ENCODE results near the gene PBX4. TPM values are rescaled to one million over a fixed set of nuclear protein-coding genes. Genes with fewer than 3 reads are reported as not detected.
A peak's percentile ranks its signal among the peaks of the same experiment; 100 is the strongest.

The PBX4 gene
- total and polyA plus RNA-seq, 2 donors (not counting 1 experiment from before 2014, with no cell fraction given), result 11.7 TPM

- ATAC-seq (ENCODE audit: low read depth) (no peak), DNase-seq (no peak)
- Mint-ChIP-seq H3K27me3 (peaks cover 18% of the 10 kb centered on the region), H3K4me1 (peaks cover 18% of the 10 kb centered on the region), H3K27ac (no peak overlapping the region), H3K4me3 (no peak overlapping the region), H3K9me3 (ENCODE audit: insufficient read depth) (no peaks in the 10 kb centered on the region)
- Histone ChIP-seq H3K27me3 (replicated peaks in 1 of 4; ENCODE audit: control extremely low read depth in 1 of 4, control insufficient read depth in 3 of 4, insufficient read depth in 4 of 4, low read length in 3 of 4) (peaks cover 0 to 58% (median 18%) of the 10 kb centered on the region in 4 experiments), H3K27ac (ENCODE audit: low read length in 2 of 2) (no peak overlapping the region), H3K4me3 (ENCODE audit: control extremely low read depth in 1 of 5, extremely low read depth in 1 of 5, insufficient read depth in 1 of 5, low read depth in 2 of 5, low read length in 4 of 5) (no peak overlapping the region), H3K36me3 (replicated peaks in 1 of 2; ENCODE audit: control extremely low read depth in 1 of 2, control insufficient read depth in 1 of 2, extremely low read depth in 1 of 2, insufficient read depth in 2 of 2, low read length in 1 of 2) (no peaks in the 10 kb centered on the region), H3K4me2 (replicated peaks; ENCODE audit: low read depth, low read length, poor library complexity, severe bottlenecking) (no peak overlapping the region), H2AFZ (ENCODE audit: insufficient read depth, low read depth, low read length, poor library complexity, severe bottlenecking) (no peak overlapping the region), H3K9ac (ENCODE audit: low read length) (no peak overlapping the region), H4K20me1 (ENCODE audit: control insufficient read depth, insufficient read depth, low read length, poor library complexity, severe bottlenecking) (no peaks in the 10 kb centered on the region), H3K4me1 (ENCODE audit: control insufficient read depth in 2 of 2, insufficient read depth in 2 of 2, low read length in 2 of 2) (peaks cover 28 to 33% of the 10 kb centered on the region in 2 donors), H3K79me2 (ENCODE audit: control insufficient read depth, insufficient read depth, low read length) (no peaks in the 10 kb centered on the region), H3K9me3 (ENCODE audit: control extremely low read depth in 1 of 3, control insufficient read depth in 2 of 3, insufficient read depth in 1 of 3, low read length in 2 of 3) (peaks cover 0 to 36% (median 0%) of the 10 kb centered on the region in 3 donors)
- CTCF ChIA-PET, result interaction anchor here (0.7 kb wide), 1 partner anchor 11 kb away, joined by 3 read pairs; no protein-coding TSS in a partner anchor
- TF ChIP-seq EZH2 (IDR thresholded peaks at IDR 0.05; ENCODE audit: borderline replicate concordance, insufficient read depth, low read depth, low read length, poor library complexity, severe bottlenecking) (no peak), CTCF (IDR thresholded peaks at IDR 0.05) (no peak)
- intact Hi-C loops (cut with micrococcal nuclease), result no loop called here
- 98% methylated on average over 13 of the region's 13 CpGs for WGBS (ENCODE audit: insufficient coverage)
- POLR2A ChIA-PET, result no interaction called here
These were observed 75.4 kb downstream of the PBX4 start for GRCh38 chr19:19543101-19543500.

- Histone ChIP-seq H3K4me1 (ENCODE audit: control insufficient read depth in 2 of 2, insufficient read depth in 2 of 2, low read length in 2 of 2) (peaks cover 34 to 38% of the 10 kb centered on the region in 2 donors), H3K27ac (ENCODE audit: low read length in 2 of 2) (no peak overlapping the region), H4K20me1 (ENCODE audit: control insufficient read depth, insufficient read depth, low read length, poor library complexity, severe bottlenecking) (no peaks in the 10 kb centered on the region), H3K9me3 (ENCODE audit: control extremely low read depth in 1 of 3, control insufficient read depth in 2 of 3, insufficient read depth in 1 of 3, low read length in 2 of 3) (peaks cover 0 to 42% (median 0%) of the 10 kb centered on the region in 3 donors), H3K36me3 (replicated peaks in 1 of 2; ENCODE audit: control extremely low read depth in 1 of 2, control insufficient read depth in 1 of 2, extremely low read depth in 1 of 2, insufficient read depth in 2 of 2, low read length in 1 of 2) (no peaks in the 10 kb centered on the region), H3K4me2 (replicated peaks; ENCODE audit: low read depth, low read length, poor library complexity, severe bottlenecking) (no peak overlapping the region), H3K79me2 (ENCODE audit: control insufficient read depth, insufficient read depth, low read length) (no peaks in the 10 kb centered on the region), H3K27me3 (replicated peaks in 1 of 4; ENCODE audit: control extremely low read depth in 1 of 4, control insufficient read depth in 3 of 4, insufficient read depth in 4 of 4, low read length in 3 of 4) (peaks cover 0 to 64% (median 21%) of the 10 kb centered on the region in 4 experiments), H2AFZ (ENCODE audit: insufficient read depth, low read depth, low read length, poor library complexity, severe bottlenecking) (no peak overlapping the region), H3K9ac (ENCODE audit: low read length) (no peak overlapping the region), H3K4me3 (ENCODE audit: control extremely low read depth in 1 of 5, extremely low read depth in 1 of 5, insufficient read depth in 1 of 5, low read depth in 2 of 5, low read length in 4 of 5) (no peak overlapping the region)
- ChIA-PET POLR2A (no interaction called here), CTCF (interaction anchor here (0.7 kb wide), 1 partner anchor 11 kb away, joined by 3 read pairs; no protein-coding TSS in a partner anchor)
- Mint-ChIP-seq H3K4me1 (peaks cover 22% of the 10 kb centered on the region), H3K27ac (no peak overlapping the region), H3K27me3 (peaks cover 22% of the 10 kb centered on the region), H3K4me3 (peak overlapping the region; percentile 5), H3K9me3 (ENCODE audit: insufficient read depth) (no peaks in the 10 kb centered on the region)
- ATAC-seq (ENCODE audit: low read depth), result no peak
- no peak for TF ChIP-seq EZH2 (IDR thresholded peaks at IDR 0.05; ENCODE audit: borderline replicate concordance, insufficient read depth, low read depth, low read length, poor library complexity, severe bottlenecking)
- no peak for TF ChIP-seq CTCF (IDR thresholded peaks at IDR 0.05)
- no peak for DNase-seq
- 69% methylated on average over 12 of the region's 12 CpGs for WGBS (ENCODE audit: insufficient coverage)
- intact Hi-C loops (cut with micrococcal nuclease), result no loop called here
These were observed 76.0 kb downstream of the PBX4 start for GRCh38 chr19:19542507-19542906.
